NCI-H1417 (cell line): ENCODE results near the gene PRDM11.
A peak's percentile ranks its signal among the peaks of the same experiment; 100 is the strongest.
"Not testable (repeated sequence)": the region's sequence is repeated elsewhere in the genome, so short reads cannot be mapped to it uniquely, and the experiment has no call there.

ENCODE experiments used
- DNase-seq, 3 experiments: peaks; one replicate each; lab custom pipeline; 2025; lab: John Stamatoyannopoulos, UW

Gene PRDM11

GRCh38 chr11:45233121-45233803, 86.8 kb downstream of the PRDM11 start:
- peak; percentile 15 to 53 (median 38) for DNase-seq

GRCh38 chr11:45233804-45234170, 87.3 kb downstream of the PRDM11 start:
- no peak for DNase-seq

GRCh38 chr11:45234306-45235006, 88.0 kb downstream of the PRDM11 start:
- DNase-seq, result no peak

- DNase-seq, result peak in 1 of 3 experiments; percentile 12
Observed at GRCh38 chr11:45237711-45238315, 91.4 kb downstream of the PRDM11 start.

GRCh38 chr11:45238724-45239123, 92.3 kb downstream of the PRDM11 start:
- DNase-seq, result no peak

GRCh38 chr11:45239733-45240132, 93.3 kb downstream of the PRDM11 start:
- DNase-seq, result no peak

GRCh38 chr11:45243967-45244366, 97.5 kb downstream of the PRDM11 start:
- no peak for DNase-seq

GRCh38 chr11:45245218-45246045, 99.0 kb downstream of the PRDM11 start:
- peak in 1 of 3 experiments; percentile 66 for DNase-seq

GRCh38 chr11:45246241-45246640, 99.8 kb downstream of the PRDM11 start:
- no peak for DNase-seq

GRCh38 chr11:45247433-45247832, 101.0 kb downstream of the PRDM11 start:
- no peak for DNase-seq

- DNase-seq, result peak in 1 of 3 experiments; percentile 11
Observed at GRCh38 chr11:45248501-45249011, 102.1 kb downstream of the PRDM11 start.

- not testable (repeated sequence) for DNase-seq
Observed at GRCh38 chr11:45249372-45249771, 102.9 kb downstream of the PRDM11 start.

- DNase-seq, result peak in 1 of 3 experiments; percentile 52
Observed at GRCh38 chr11:45250035-45250718, 103.7 kb downstream of the PRDM11 start.

- peak in 2 of 3 experiments; percentile 8 for DNase-seq
Observed at GRCh38 chr11:45252134-45252856, 105.9 kb downstream of the PRDM11 start.

- no peak for DNase-seq
Observed at GRCh38 chr11:45252877-45253276, 106.4 kb downstream of the PRDM11 start.

GRCh38 chr11:45253640-45254039, 107.2 kb downstream of the PRDM11 start:
- no peak for DNase-seq

GRCh38 chr11:45254070-45254469, 107.6 kb downstream of the PRDM11 start:
- no peak for DNase-seq

GRCh38 chr11:45258982-45259530, 112.6 kb downstream of the PRDM11 start:
- DNase-seq, result no peak

GRCh38 chr11:45259592-45259991, 113.2 kb downstream of the PRDM11 start:
- DNase-seq, result no peak

- no peak for DNase-seq
Observed at GRCh38 chr11:45260071-45260470, 113.6 kb downstream of the PRDM11 start.
